NCI-H2227 (cell line): ENCODE measurements around the gene NAGPA.
"Not testable (repeated sequence)": the region's sequence is repeated elsewhere in the genome, so short reads cannot be mapped to it uniquely, and the experiment has no call there.

ENCODE experiments used
- DNase-seq: peaks from one replicate; lab custom pipeline; 2025; ENCODE audit not compliant: unreplicated experiment; lab: John Stamatoyannopoulos, UW

Gene NAGPA

GRCh38 chr16:5062051-5062450, 28.3 kb upstream of the NAGPA start:
- no peak for DNase-seq

GRCh38 chr16:5060073-5060641, 26.4 kb upstream of the NAGPA start:
- DNase-seq = no peak

GRCh38 chr16:5059386-5060072, 25.8 kb upstream of the NAGPA start:
- DNase-seq = no peak

- no peak for DNase-seq
Measured at GRCh38 chr16:5058476-5058875, 24.7 kb upstream of the NAGPA start.

GRCh38 chr16:5056352-5056751, 22.6 kb upstream of the NAGPA start:
- DNase-seq = peak; percentile 12

GRCh38 chr16:5054876-5055865, 21.4 kb upstream of the NAGPA start:
- no peak for DNase-seq

- no peak for DNase-seq
Measured at GRCh38 chr16:5046914-5047313, 13.2 kb upstream of the NAGPA start.

- no peak for DNase-seq
Measured at GRCh38 chr16:5045499-5046115, 11.9 kb upstream of the NAGPA start.

GRCh38 chr16:5044581-5044980, 10.8 kb upstream of the NAGPA start:
- DNase-seq = not testable (repeated sequence)

GRCh38 chr16:5044011-5044540, 10.3 kb upstream of the NAGPA start:
- no peak for DNase-seq

GRCh38 chr16:5042574-5043171, 8.9 kb upstream of the NAGPA start:
- peak; percentile 48 for DNase-seq

GRCh38 chr16:5041600-5042133, 7.9 kb upstream of the NAGPA start:
- no peak for DNase-seq

GRCh38 chr16:5040451-5040850, 6.7 kb upstream of the NAGPA start:
- no peak for DNase-seq

GRCh38 chr16:5036228-5037156, 2.8 kb upstream of the NAGPA start:
- no peak for DNase-seq

- DNase-seq = no peak
Measured at GRCh38 chr16:5035909-5036227, 2.1 kb upstream of the NAGPA start.

- DNase-seq = no peak
Measured at GRCh38 chr16:5034167-5034523, 410 bp upstream of the NAGPA start.

- DNase-seq = no peak
Measured at GRCh38 chr16:5032748-5033167, 977 bp downstream of the NAGPA start.

GRCh38 chr16:5031601-5032000, 2.1 kb downstream of the NAGPA start:
- DNase-seq = no peak

GRCh38 chr16:5030251-5030870, 3.4 kb downstream of the NAGPA start:
- no peak for DNase-seq
